OCI-LY3 (cell line): ENCODE data around the gene PLPPR4.

ENCODE experiments used
- CTCF ChIP-seq: fragments of 200-600, 300-600 bp; sonication (generic); IDR thresholded peaks from 2 replicates; pipeline ENCODE4 v1.5.1; 2014; ENCODE audit warnings: antibody characterized with exemption, low read length, low read depth
- EZH2phosphoT487 ChIP-seq: fragments of 200-600 bp; shearing (Covaris generic); IDR thresholded peaks from 2 replicates; pipeline ENCODE4 v1.6.1; 2018; ENCODE audit warnings: antibody characterized with exemption, mixed run types, low read depth

- no peak for TF ChIP-seq CTCF
- no peak for TF ChIP-seq EZH2phosphoT487
Observed at GRCh38 chr1:99328171-99328570, 63.9 kb downstream of the PLPPR4 start.
